GM19238 (cell line): ENCODE results near the gene CPSF7.
"Not testable (repeated sequence)": the region's sequence is repeated elsewhere in the genome, so short reads cannot be mapped to it uniquely, and the experiment has no call there.

Experiments
- DNase-seq: peaks from one replicate; pipeline ENCODE4 v3.0.0; 2011; ENCODE audit warnings: low spot score; ENCODE audit not compliant: insufficient read length

Gene CPSF7

GRCh38 chr11:61439615-61440014 is 9.8 kb upstream of the CPSF7 start:
- DNase-seq = no peak

GRCh38 chr11:61437496-61437895 is 7.7 kb upstream of the CPSF7 start:
- no peak for DNase-seq

GRCh38 chr11:61430839-61431238 is 1.1 kb upstream of the CPSF7 start:
- not testable (repeated sequence) for DNase-seq

- DNase-seq = peak; percentile 65
These were observed 457 bp downstream of the CPSF7 start for GRCh38 chr11:61429346-61429690.

GRCh38 chr11:61425367-61426131 is 4.2 kb downstream of the CPSF7 start:
- no peak for DNase-seq

GRCh38 chr11:61422226-61422625 is 7.5 kb downstream of the CPSF7 start:
- no peak for DNase-seq

GRCh38 chr11:61418136-61418535 is 11.6 kb downstream of the CPSF7 start:
- DNase-seq = no peak

- DNase-seq = no peak
These were observed 12.1 kb downstream of the CPSF7 start for GRCh38 chr11:61417670-61418069.

GRCh38 chr11:61416941-61417340 is 12.8 kb downstream of the CPSF7 start:
- no peak for DNase-seq

GRCh38 chr11:61415381-61415780 is 14.4 kb downstream of the CPSF7 start:
- no peak for DNase-seq

- DNase-seq = no peak
These were observed 15.2 kb downstream of the CPSF7 start for GRCh38 chr11:61414547-61414946.

- DNase-seq = no peak
These were observed 16.3 kb downstream of the CPSF7 start for GRCh38 chr11:61413496-61413895.

GRCh38 chr11:61411589-61411988 is 18.2 kb downstream of the CPSF7 start:
- no peak for DNase-seq

- DNase-seq = no peak
These were observed 22.6 kb downstream of the CPSF7 start for GRCh38 chr11:61406991-61407728.

GRCh38 chr11:61406067-61406466 is 23.7 kb downstream of the CPSF7 start:
- DNase-seq = no peak

GRCh38 chr11:61404641-61405040 is 25.1 kb downstream of the CPSF7 start:
- no peak for DNase-seq

- no peak for DNase-seq
These were observed 25.7 kb downstream of the CPSF7 start for GRCh38 chr11:61404103-61404502.

- DNase-seq = no peak
These were observed 26.1 kb downstream of the CPSF7 start for GRCh38 chr11:61403658-61404057.

GRCh38 chr11:61401573-61401972 is 28.2 kb downstream of the CPSF7 start:
- DNase-seq = no peak

GRCh38 chr11:61401173-61401572 is 28.6 kb downstream of the CPSF7 start:
- no peak for DNase-seq

- peak; percentile 27 for DNase-seq
These were observed 36.7 kb downstream of the CPSF7 start for GRCh38 chr11:61392981-61393595.

GRCh38 chr11:61390161-61390560 is 39.6 kb downstream of the CPSF7 start:
- DNase-seq = no peak
